Type B pancreatic cell (in vitro differentiated cells): Measurements from ENCODE around the gene PLCB2. TPM values are rescaled to one million over a fixed set of nuclear protein-coding genes. Genes with fewer than 3 reads are reported as not detected.
A peak's percentile ranks its signal among the peaks of the same experiment; 100 is the strongest.

Experiments used
- DNase-seq: peaks from one replicate; pipeline ENCODE4 v3.0.0; 2021; ENCODE audit warnings: mixed read lengths; ENCODE audit not compliant: unreplicated experiment; ENCODE audit errors: extremely low spot score
- H3K27ac Mint-ChIP-seq: 2 replicates; pipeline ENCODE4 v1.8.0; 2021; ENCODE audit warnings: mild to moderate bottlenecking, mixed read lengths
- H3K27me3 Mint-ChIP-seq: 2 replicates; pipeline ENCODE4 v1.8.0; 2021; ENCODE audit warnings: mixed read lengths
- H3K36me3 Mint-ChIP-seq: 2 replicates; pipeline ENCODE4 v1.8.0; 2021; ENCODE audit warnings: mixed read lengths
- H3K4me1 Mint-ChIP-seq: one replicate; pipeline ENCODE4 v1.8.0; 2021; ENCODE audit warnings: mixed read lengths; ENCODE audit not compliant: unreplicated experiment
- H3K4me3 Mint-ChIP-seq: 2 replicates; pipeline ENCODE4 v1.8.0; 2021; ENCODE audit warnings: mild to moderate bottlenecking, mixed read lengths
- H3K9me3 Mint-ChIP-seq: 2 replicates; pipeline ENCODE4 v1.8.0; 2021; ENCODE audit warnings: mixed read lengths
- total RNA-seq: library from RNA; stranded (reverse); gene quantifications from 2 replicates; pipeline ENCODE4 v1.2.1, GENCODE V29; 2021; ENCODE audit warnings: low replicate concordance
- TF ChIP-seq, protein P1 (sequence below): fragments of 200-600 bp; sonication (generic); conservative IDR thresholded peaks from 2 replicates; pipeline ENCODE4 v1.5.0; 2021; ENCODE audit warnings: antibody characterized with exemption, mild to moderate bottlenecking

Gene PLCB2
- total RNA-seq, 1 donor from 2014 or later, result 5.8 TPM

DNA sequence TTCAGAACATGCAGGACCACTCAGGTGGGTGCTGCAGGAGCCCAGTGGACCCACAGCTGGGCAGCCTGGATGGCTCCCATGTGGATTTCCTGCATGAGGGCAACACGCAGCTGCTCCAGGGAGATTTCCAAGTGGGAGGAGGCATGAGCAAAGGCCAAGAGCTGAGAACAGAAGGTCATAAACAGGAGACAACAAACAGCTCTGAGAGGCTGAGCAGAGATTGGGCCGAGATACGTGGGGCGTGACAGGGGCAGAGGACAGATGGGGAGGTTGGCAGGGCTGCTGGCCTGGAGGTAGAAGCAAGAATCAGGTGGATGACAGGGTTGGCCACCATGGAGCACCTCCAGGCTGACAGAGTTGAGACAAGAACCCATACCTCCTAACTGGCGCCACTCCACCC lies 46.0 kb upstream of the PLCB2 start:
- H3K9me3 Mint-ChIP-seq, result no peaks in the 10 kb centered on the region
- H3K4me1 Mint-ChIP-seq, result peaks cover 13% of the 10 kb centered on the region
- H3K27ac Mint-ChIP-seq, result no peak overlapping the region
- peaks cover 33% of the 10 kb centered on the region for H3K27me3 Mint-ChIP-seq
- DNase-seq, result no peak
- TF ChIP-seq, protein P1, sequence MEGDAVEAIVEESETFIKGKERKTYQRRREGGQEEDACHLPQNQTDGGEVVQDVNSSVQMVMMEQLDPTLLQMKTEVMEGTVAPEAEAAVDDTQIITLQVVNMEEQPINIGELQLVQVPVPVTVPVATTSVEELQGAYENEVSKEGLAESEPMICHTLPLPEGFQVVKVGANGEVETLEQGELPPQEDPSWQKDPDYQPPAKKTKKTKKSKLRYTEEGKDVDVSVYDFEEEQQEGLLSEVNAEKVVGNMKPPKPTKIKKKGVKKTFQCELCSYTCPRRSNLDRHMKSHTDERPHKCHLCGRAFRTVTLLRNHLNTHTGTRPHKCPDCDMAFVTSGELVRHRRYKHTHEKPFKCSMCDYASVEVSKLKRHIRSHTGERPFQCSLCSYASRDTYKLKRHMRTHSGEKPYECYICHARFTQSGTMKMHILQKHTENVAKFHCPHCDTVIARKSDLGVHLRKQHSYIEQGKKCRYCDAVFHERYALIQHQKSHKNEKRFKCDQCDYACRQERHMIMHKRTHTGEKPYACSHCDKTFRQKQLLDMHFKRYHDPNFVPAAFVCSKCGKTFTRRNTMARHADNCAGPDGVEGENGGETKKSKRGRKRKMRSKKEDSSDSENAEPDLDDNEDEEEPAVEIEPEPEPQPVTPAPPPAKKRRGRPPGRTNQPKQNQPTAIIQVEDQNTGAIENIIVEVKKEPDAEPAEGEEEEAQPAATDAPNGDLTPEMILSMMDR, result no peak
- H3K4me3 Mint-ChIP-seq, result peak overlapping the region; percentile 24
- no peaks in the 10 kb centered on the region for H3K36me3 Mint-ChIP-seq

DNA sequence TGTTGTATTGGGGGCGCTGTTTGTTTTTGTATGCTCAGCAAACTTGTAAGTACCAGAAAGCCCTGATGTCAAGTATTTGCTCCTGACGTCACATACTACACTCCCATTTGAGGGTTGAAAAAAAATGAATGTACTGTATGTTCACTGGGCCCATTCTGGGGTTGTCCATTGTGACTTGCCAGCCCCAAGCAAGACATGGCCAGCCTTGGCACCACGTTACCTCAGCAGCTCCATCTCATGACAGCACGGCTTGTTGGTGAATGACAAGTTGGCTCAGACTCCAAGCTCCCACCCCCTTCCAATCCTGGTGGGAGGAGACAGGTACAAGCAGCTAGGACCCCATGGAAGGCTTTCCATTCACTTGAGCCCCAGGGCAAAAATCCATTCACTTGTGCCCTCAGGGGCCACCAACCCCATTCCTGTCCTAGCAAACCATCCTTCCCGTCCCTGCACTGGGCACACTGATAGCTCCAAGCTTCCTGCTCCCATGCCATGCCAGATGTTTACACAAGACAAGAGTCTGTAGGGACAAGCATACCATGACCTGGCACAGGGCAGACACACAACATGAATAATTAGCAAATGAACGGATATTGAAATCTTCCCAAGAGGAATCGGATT lies 44.7 kb upstream of the PLCB2 start:
- Mint-ChIP-seq H3K36me3 (no peaks in the 10 kb centered on the region), H3K4me1 (peaks cover 13% of the 10 kb centered on the region), H3K9me3 (no peaks in the 10 kb centered on the region), H3K27me3 (peaks cover 31% of the 10 kb centered on the region), H3K27ac (no peak overlapping the region), H3K4me3 (no peak overlapping the region)
- DNase-seq, result no peak
- TF ChIP-seq, protein P1, result no peak

GRCh38 chr15:40349163-40349562 lies 41.4 kb upstream of the PLCB2 start:
- Mint-ChIP-seq H3K4me1 (peaks cover 8% of the 10 kb centered on the region), H3K27ac (peak overlapping the region; percentile 46), H3K4me3 (no peak overlapping the region), H3K36me3 (no peaks in the 10 kb centered on the region), H3K27me3 (peaks cover 15% of the 10 kb centered on the region), H3K9me3 (no peaks in the 10 kb centered on the region)
- no peak for DNase-seq
- TF ChIP-seq, protein P1, result no peak

DNA sequence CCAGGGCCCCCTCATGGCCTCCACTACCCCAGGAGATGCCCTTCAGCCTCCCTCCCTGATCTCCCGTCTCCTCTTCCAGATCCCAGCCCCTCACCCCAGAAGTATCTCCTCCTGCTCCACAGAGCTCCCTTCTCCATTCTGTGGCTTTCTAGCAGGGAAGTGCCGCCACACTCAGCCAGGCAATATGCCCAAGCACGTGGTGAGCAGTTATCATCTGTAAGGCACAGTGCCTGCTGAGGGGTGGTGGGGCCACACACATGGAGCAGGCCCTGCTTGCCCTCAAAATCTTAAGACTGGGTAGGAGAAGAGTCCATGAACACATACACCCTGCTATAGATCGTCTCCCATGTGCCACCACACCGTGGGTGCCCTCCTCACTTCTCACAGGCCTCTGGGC lies 40.7 kb upstream of the PLCB2 start:
- Mint-ChIP-seq H3K4me3 (no peak overlapping the region), H3K27ac (no peak overlapping the region), H3K4me1 (peaks cover 4% of the 10 kb centered on the region), H3K36me3 (no peaks in the 10 kb centered on the region), H3K9me3 (no peaks in the 10 kb centered on the region), H3K27me3 (peaks cover 9% of the 10 kb centered on the region)
- TF ChIP-seq, protein P1, result no peak
- no peak for DNase-seq

GRCh38 chr15:40347559-40348473 lies 40.1 kb upstream of the PLCB2 start:
- Mint-ChIP-seq H3K36me3 (no peaks in the 10 kb centered on the region), H3K4me1 (peaks cover 4% of the 10 kb centered on the region), H3K9me3 (no peaks in the 10 kb centered on the region), H3K27ac (no peak overlapping the region), H3K4me3 (no peak overlapping the region), H3K27me3 (peaks cover 7% of the 10 kb centered on the region)
- TF ChIP-seq, protein P1, result no peak
- no peak for DNase-seq
